ENCODE data around the gene TNFRSF17. TPM values are rescaled to one million over a fixed set of nuclear protein-coding genes. Genes with fewer than 3 reads are reported as not detected.

The TNFRSF17 gene
- total and polyA plus RNA-seq, 9 of the 15 experiments (the other 6 are each of a cell fraction or from before 2014, with no cell fraction given) = not detected

DNA sequence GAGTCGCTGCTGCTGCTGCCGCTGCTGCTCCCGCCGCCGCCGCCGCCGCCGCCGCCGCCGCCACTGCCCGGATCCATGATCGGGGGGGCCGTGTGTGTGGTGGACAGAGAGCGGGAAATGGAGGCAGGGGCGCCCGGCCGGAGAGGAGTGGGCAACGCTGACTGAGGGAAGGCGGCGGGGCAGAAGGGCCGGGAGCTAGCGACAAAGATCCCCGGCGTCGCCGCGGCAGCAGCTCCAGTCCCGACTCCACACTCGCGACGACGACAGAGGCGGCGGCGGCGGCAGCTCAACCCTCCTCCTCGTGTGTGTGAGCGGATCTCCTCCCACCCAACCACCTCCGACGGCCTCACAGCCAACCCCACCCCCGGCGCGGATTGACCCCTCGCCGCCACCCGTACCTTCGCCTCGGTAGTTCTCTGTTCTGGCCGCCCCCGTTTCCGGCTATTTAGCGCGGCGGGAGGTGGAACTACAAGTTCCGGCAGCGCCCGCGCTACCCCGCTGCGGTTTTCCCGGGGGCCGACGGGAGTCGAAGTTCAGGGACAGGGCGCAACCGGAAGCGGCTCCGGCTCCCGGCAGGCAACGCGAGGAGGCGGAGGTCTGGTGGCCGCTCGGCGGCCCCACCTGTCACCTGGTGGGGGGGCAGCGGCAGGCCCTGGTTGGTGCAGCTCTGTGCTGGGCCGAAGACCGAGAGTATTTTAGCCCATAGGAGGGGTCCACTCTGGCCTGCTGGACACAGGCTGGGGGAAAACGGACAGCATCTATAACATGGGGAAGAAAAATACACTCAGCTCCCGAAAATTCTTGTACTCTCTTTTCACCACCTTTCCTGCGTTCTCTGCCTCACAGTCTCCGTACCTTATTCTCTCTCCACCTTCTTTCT lies 49.1 kb upstream of the TNFRSF17 start, which contains the start of gene GSPT1 (continued):
- peak; percentile 100 for TF ChIP-seq ZNF407 (IDR thresholded peaks at IDR 0.05; ENCODE audit: low read depth)
- TF ChIP-seq DMBX1 (CRISPR knock-in tag; IDR thresholded peaks at IDR 0.05; ENCODE audit: borderline replicate concordance) = peak; percentile 94; the same call in 1 of the 2 replicates
- no peak for TF ChIP-seq TCF7 (IDR thresholded peaks at IDR 0.05; ENCODE audit: borderline replicate concordance)
- TF ChIP-seq, protein P1, sequence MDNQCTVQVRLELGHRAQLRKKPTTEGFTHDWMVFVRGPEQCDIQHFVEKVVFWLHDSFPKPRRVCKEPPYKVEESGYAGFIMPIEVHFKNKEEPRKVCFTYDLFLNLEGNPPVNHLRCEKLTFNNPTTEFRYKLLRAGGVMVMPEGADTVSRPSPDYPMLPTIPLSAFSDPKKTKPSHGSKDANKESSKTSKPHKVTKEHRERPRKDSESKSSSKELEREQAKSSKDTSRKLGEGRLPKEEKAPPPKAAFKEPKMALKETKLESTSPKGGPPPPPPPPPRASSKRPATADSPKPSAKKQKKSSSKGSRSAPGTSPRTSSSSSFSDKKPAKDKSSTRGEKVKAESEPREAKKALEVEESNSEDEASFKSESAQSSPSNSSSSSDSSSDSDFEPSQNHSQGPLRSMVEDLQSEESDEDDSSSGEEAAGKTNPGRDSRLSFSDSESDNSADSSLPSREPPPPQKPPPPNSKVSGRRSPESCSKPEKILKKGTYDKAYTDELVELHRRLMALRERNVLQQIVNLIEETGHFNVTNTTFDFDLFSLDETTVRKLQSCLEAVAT (IDR thresholded peaks at IDR 0.05) = peak in 1 of 2 experiments; percentile 98; a peak in 3 of 4 replicates
- TF ChIP-seq NCOR1 (IDR thresholded peaks at IDR 0.05) = peak; percentile 7; the same call in 1 of the 2 replicates
- TF ChIP-seq, protein P2, sequence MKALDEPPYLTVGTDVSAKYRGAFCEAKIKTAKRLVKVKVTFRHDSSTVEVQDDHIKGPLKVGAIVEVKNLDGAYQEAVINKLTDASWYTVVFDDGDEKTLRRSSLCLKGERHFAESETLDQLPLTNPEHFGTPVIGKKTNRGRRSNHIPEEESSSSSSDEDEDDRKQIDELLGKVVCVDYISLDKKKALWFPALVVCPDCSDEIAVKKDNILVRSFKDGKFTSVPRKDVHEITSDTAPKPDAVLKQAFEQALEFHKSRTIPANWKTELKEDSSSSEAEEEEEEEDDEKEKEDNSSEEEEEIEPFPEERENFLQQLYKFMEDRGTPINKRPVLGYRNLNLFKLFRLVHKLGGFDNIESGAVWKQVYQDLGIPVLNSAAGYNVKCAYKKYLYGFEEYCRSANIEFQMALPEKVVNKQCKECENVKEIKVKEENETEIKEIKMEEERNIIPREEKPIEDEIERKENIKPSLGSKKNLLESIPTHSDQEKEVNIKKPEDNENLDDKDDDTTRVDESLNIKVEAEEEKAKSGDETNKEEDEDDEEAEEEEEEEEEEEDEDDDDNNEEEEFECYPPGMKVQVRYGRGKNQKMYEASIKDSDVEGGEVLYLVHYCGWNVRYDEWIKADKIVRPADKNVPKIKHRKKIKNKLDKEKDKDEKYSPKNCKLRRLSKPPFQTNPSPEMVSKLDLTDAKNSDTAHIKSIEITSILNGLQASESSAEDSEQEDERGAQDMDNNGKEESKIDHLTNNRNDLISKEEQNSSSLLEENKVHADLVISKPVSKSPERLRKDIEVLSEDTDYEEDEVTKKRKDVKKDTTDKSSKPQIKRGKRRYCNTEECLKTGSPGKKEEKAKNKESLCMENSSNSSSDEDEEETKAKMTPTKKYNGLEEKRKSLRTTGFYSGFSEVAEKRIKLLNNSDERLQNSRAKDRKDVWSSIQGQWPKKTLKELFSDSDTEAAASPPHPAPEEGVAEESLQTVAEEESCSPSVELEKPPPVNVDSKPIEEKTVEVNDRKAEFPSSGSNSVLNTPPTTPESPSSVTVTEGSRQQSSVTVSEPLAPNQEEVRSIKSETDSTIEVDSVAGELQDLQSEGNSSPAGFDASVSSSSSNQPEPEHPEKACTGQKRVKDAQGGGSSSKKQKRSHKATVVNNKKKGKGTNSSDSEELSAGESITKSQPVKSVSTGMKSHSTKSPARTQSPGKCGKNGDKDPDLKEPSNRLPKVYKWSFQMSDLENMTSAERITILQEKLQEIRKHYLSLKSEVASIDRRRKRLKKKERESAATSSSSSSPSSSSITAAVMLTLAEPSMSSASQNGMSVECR (CRISPR knock-in tag; IDR thresholded peaks at IDR 0.05) = no peak; the same call in 1 of the 2 replicates
- no peak for TF ChIP-seq ZNF316 (IDR thresholded peaks at IDR 0.05)
- no peak for TF ChIP-seq DNMT1 (IDR thresholded peaks at IDR 0.05)
- peak; percentile 100 for TF ChIP-seq POU5F1 (IDR thresholded peaks at IDR 0.05; ENCODE audit: borderline replicate concordance, low read depth, low read length, partially characterized antibody)
- peak; percentile 51 to 66; a peak in 2 of 4 replicates for TF ChIP-seq FOXK2 (conservative IDR thresholded peaks at IDR 0.05 in 1 of 2, IDR thresholded peaks at IDR 0.05 in 1 of 2; ENCODE audit: low read depth in 2 of 2)
- no peak for TF ChIP-seq ZNF3 (CRISPR knock-in tag; IDR thresholded peaks at IDR 0.05)
- peak; percentile 54 for TF ChIP-seq HMGN3 (IDR thresholded peaks at IDR 0.05; ENCODE audit: borderline replicate concordance, extremely low read depth, insufficient read length, low read depth, low read length)

Data from K562 (cell line).